GM23338 (cell line): ENCODE results near the gene C1orf115.

Experiments used
- EZH2 ChIP-seq: fragments of 200-600 bp; sonication (generic); IDR thresholded peaks from one replicate; pipeline ENCODE4 v1.8.0; 2017; ENCODE audit warnings: antibody characterized with exemption, mild to moderate bottlenecking, low read depth; ENCODE audit not compliant: unreplicated experiment
- TF ChIP-seq, protein P1 (sequence below), 2 experiments: fragments of 200-600 bp in 1 of 2; sonication (generic) in 1 of 2; conservative IDR thresholded peaks; 2 replicates each; pipeline versions ENCODE4 v1.5.1 to v1.6.1; 2016 to 2017; ENCODE audit warnings: antibody characterized with exemption in 2 of 2, low read depth in 2 of 2, mild to moderate bottlenecking in 2 of 2, moderate library complexity in 1 of 2

DNA sequence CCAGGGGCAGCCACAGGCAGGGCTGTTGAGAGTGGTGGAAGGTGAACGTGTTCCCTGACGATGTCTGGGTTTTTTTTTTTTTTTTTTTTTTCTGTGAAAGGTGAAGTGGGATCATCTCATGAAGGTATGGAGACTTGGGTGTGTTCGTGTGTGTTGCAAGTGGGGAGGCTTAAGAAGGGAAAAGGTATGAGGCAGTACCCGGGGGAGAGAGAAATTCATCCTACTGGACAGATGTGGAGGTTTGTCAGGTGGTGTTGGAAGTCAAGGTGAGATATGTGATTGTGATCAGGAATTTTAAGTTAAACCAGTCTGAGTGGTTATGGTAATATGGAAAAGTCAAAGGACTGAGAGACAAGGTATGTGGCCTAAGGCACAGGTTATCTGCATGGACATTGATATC, 5.3 kb downstream of the C1orf115 start:
- TF ChIP-seq, protein P1, sequence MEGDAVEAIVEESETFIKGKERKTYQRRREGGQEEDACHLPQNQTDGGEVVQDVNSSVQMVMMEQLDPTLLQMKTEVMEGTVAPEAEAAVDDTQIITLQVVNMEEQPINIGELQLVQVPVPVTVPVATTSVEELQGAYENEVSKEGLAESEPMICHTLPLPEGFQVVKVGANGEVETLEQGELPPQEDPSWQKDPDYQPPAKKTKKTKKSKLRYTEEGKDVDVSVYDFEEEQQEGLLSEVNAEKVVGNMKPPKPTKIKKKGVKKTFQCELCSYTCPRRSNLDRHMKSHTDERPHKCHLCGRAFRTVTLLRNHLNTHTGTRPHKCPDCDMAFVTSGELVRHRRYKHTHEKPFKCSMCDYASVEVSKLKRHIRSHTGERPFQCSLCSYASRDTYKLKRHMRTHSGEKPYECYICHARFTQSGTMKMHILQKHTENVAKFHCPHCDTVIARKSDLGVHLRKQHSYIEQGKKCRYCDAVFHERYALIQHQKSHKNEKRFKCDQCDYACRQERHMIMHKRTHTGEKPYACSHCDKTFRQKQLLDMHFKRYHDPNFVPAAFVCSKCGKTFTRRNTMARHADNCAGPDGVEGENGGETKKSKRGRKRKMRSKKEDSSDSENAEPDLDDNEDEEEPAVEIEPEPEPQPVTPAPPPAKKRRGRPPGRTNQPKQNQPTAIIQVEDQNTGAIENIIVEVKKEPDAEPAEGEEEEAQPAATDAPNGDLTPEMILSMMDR (conservative IDR thresholded peaks at IDR 0.05; ENCODE audit: low read depth in 2 of 2): no peak
- no peak for TF ChIP-seq EZH2
